Suprapubic skin (tissue), 4 donors: ENCODE results near the gene NEUROG1.
A peak's percentile ranks its signal among the peaks of the same experiment; 100 is the strongest.

Experiments
- CTCF ChIP-seq, 2 donors: fragments of 200-600 bp in 1 of 2; fragments of 450-650 bp in 1 of 2; sonication (generic) in 1 of 2; IDR thresholded peaks; one replicate each; pipeline ENCODE4 v1.5.1; 2016 to 2019; ENCODE audit warnings: antibody characterized with exemption in 2 of 2, mild to moderate bottlenecking in 1 of 2, moderate library complexity in 1 of 2
- POLR2A ChIP-seq, 2 donors: fragments of 450-650 bp; IDR thresholded peaks; one replicate each; pipeline ENCODE4 v1.6.1; 2017; ENCODE audit warnings: antibody characterized with exemption in 2 of 2, mild to moderate bottlenecking in 2 of 2, moderate library complexity in 2 of 2
- POLR2AphosphoS5 ChIP-seq, 3 donors: sonication (generic); formaldehyde crosslinking; IDR thresholded peaks; one replicate each; pipeline ENCODE4 v1.6.1; 2017; ENCODE audit warnings: antibody characterized with exemption in 3 of 3

- no peak for TF ChIP-seq POLR2A (IDR thresholded peaks at IDR 0.05)
- TF ChIP-seq POLR2AphosphoS5 (IDR thresholded peaks at IDR 0.05), result no peak
- peak in 1 of 2 donors; percentile 42 for TF ChIP-seq CTCF (IDR thresholded peaks at IDR 0.05)
These were observed 34.1 kb upstream of the NEUROG1 start for GRCh38 chr5:135569755-135570452.
